Measurements from ENCODE around the gene RNF113B. TPM values are rescaled to one million over a fixed set of nuclear protein-coding genes. Genes with fewer than 3 reads are reported as not detected.

The RNF113B gene
- total RNA-seq, 4 donors from 2014 or later = not detected

DNA sequence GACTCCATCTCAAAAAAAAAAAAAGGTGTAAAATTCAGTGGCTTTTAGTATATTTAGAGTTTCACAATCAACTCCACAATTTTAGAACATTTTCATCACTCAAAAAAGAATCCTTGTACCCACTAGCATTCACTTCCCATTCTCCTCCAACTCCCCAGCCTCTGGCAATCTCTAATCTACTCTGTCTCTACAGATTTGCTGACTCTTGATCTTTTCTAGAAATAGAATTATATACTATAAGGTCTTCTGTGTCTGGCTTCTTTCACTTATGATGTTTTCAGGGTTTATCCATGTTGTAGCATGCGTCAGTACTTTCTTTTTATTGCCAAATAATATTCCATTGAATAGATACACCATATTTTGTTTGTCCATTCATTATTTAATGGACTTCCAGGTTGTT is 42.2 kb downstream of the RNF113B start:
- Histone ChIP-seq H3K36me3 (no peaks in the 10 kb centered on the region), H3K27me3 (no peaks in the 10 kb centered on the region), H3K27ac (no peak overlapping the region), H3K4me1 (no peaks in the 10 kb centered on the region), H3K4me3 (no peak overlapping the region), H3K9me3 (no peaks in the 10 kb centered on the region)
- no peak for TF ChIP-seq POLR2AphosphoS5 (IDR thresholded peaks at IDR 0.05)
- TF ChIP-seq, protein P1, sequence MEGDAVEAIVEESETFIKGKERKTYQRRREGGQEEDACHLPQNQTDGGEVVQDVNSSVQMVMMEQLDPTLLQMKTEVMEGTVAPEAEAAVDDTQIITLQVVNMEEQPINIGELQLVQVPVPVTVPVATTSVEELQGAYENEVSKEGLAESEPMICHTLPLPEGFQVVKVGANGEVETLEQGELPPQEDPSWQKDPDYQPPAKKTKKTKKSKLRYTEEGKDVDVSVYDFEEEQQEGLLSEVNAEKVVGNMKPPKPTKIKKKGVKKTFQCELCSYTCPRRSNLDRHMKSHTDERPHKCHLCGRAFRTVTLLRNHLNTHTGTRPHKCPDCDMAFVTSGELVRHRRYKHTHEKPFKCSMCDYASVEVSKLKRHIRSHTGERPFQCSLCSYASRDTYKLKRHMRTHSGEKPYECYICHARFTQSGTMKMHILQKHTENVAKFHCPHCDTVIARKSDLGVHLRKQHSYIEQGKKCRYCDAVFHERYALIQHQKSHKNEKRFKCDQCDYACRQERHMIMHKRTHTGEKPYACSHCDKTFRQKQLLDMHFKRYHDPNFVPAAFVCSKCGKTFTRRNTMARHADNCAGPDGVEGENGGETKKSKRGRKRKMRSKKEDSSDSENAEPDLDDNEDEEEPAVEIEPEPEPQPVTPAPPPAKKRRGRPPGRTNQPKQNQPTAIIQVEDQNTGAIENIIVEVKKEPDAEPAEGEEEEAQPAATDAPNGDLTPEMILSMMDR (IDR thresholded peaks at IDR 0.05) = no peak
- no peak for TF ChIP-seq EP300 (IDR thresholded peaks at IDR 0.05)
- TF ChIP-seq POLR2A (IDR thresholded peaks at IDR 0.05) = no peak
- DNase-seq (ENCODE audit: low spot score in 2 of 2) = no peak
- WGBS = 94% methylated on average over 1 of the region's 1 CpG

DNA sequence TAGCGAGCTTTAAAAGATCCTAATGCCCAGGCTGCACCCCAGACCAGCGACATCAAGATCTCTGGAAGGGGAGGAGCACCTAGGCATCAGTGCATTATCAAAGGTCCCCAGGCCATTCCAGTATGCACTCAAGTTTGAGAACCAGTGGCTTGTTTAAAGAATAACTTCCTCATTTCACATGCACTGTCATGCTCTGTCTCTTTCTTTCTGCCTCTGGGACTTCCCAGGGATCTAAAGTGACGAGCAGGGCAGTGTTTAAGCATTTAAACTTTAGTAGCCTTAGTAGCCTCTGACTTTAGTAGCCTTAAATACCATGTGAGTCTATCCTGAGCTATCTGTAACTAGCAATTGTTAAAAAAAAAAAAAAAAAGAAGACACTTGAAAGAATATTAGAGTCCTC is 43.1 kb downstream of the RNF113B start:
- Histone ChIP-seq H3K4me1 (no peaks in the 10 kb centered on the region), H3K9me3 (no peaks in the 10 kb centered on the region), H3K4me3 (no peak overlapping the region), H3K27ac (no peak overlapping the region), H3K36me3 (no peaks in the 10 kb centered on the region), H3K27me3 (no peaks in the 10 kb centered on the region)
- no peak for TF ChIP-seq POLR2A (IDR thresholded peaks at IDR 0.05)
- no peak for TF ChIP-seq POLR2AphosphoS5 (IDR thresholded peaks at IDR 0.05)
- TF ChIP-seq, protein P1 (IDR thresholded peaks at IDR 0.05) = no peak
- no peak for TF ChIP-seq EP300 (IDR thresholded peaks at IDR 0.05)
- 67% methylated on average over 3 of the region's 3 CpGs for WGBS
- no peak for DNase-seq (ENCODE audit: low spot score in 2 of 2)

DNA sequence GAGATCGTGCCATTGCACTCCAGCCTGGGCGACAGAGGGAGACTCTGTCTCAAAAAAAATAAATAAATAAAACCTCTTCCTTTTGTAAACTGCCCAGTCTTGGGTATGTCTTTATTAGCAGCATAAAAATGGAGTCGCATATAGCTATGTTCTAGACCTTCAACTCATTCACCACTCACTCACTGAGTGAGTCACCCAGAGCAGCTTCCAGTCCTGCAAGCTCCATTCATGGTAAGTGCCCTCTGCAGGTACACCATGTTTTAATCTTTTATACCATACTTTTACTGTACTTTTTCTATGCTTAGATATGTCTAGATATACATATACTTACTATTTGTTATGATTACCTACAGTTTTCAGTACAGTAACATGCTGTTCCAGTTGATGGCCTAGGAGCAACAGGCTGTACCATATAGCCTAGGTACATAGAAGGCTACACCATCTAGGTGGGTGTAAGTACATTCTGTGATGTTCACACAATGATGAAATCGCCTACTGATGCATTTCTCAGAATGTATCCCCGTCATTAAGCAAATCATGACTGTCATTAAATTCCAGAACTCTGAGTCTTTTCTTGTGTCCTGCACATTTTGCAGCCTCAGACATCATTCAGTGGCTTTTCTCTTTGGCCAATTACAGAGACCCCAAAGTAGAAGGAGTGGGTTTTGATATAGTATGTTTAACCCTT is 47.9 kb downstream of the RNF113B start:
- WGBS = 92% methylated on average over 5 of the region's 5 CpGs
- no peak for DNase-seq (ENCODE audit: low spot score in 2 of 2)
- H3K4me1 ChIP-seq = no peaks in the 10 kb centered on the region

More for the DNA sequence above, 47.9 kb downstream of the RNF113B start:
- no peak for TF ChIP-seq EP300 (IDR thresholded peaks at IDR 0.05)
- TF ChIP-seq POLR2AphosphoS5 (IDR thresholded peaks at IDR 0.05) = no peak
- TF ChIP-seq POLR2A (IDR thresholded peaks at IDR 0.05) = no peak
- TF ChIP-seq, protein P1 (IDR thresholded peaks at IDR 0.05) = no peak
- no peaks in the 10 kb centered on the region for H3K36me3 ChIP-seq
- no peaks in the 10 kb centered on the region for H3K9me3 ChIP-seq
- H3K27me3 ChIP-seq = no peaks in the 10 kb centered on the region
- H3K4me3 ChIP-seq = no peak overlapping the region
- no peak overlapping the region for H3K27ac ChIP-seq

Other genes with a start within 250 kb of the RNF113B start
- 10 to 100 TPM; 78.8 to 93.8 (median 82.4) TPM for gene IPO5, start 223.6 kb downstream of the RNF113B start, total RNA-seq
- 10 to 100 TPM; 11.0 to 27.2 (median 13.6) TPM for gene FARP1, start 34.2 kb downstream of the RNF113B start, total RNA-seq

Measured in suprapubic skin (tissue), 4 donors.